HG02642 (cell line): ENCODE data around the gene SMCO3.
A peak's percentile ranks its signal among the peaks of the same experiment; 100 is the strongest.
"Not testable (repeated sequence)": the region's sequence is repeated elsewhere in the genome, so short reads cannot be mapped to it uniquely, and the experiment has no call there.

Source experiments
- ATAC-seq: cut with Tn5 transposase; IDR thresholded peaks from one replicate; pipeline ENCODE4 v1.9.1; 2021; ENCODE audit warnings: mild to moderate bottlenecking; ENCODE audit not compliant: unreplicated experiment, poor library complexity

The SMCO3 gene

GRCh38 chr12:14776236-14776961 lies 37.6 kb downstream of the SMCO3 start:
- ATAC-seq: no peak

- ATAC-seq: no peak
Observed at GRCh38 chr12:14775636-14775980, 38.4 kb downstream of the SMCO3 start.

- no peak for ATAC-seq
Observed at GRCh38 chr12:14774906-14775635, 38.9 kb downstream of the SMCO3 start.

- peak; percentile 61 for ATAC-seq
Observed at GRCh38 chr12:14774074-14774905, 39.7 kb downstream of the SMCO3 start.

GRCh38 chr12:14773685-14774073 lies 40.3 kb downstream of the SMCO3 start:
- peak; percentile 18 for ATAC-seq

GRCh38 chr12:14772946-14773345 lies 41.0 kb downstream of the SMCO3 start:
- ATAC-seq: no peak

- no peak for ATAC-seq
Observed at GRCh38 chr12:14771651-14772137, 42.3 kb downstream of the SMCO3 start.

GRCh38 chr12:14770496-14771461 lies 43.2 kb downstream of the SMCO3 start:
- peak; percentile 22 for ATAC-seq

- peak; percentile 47 for ATAC-seq
Observed at GRCh38 chr12:14769969-14770495, 44.0 kb downstream of the SMCO3 start.

GRCh38 chr12:14769466-14769968 lies 44.5 kb downstream of the SMCO3 start:
- peak; percentile 4 for ATAC-seq

- no peak for ATAC-seq
Observed at GRCh38 chr12:14768823-14769405, 45.1 kb downstream of the SMCO3 start.

GRCh38 chr12:14767617-14768016 lies 46.4 kb downstream of the SMCO3 start:
- ATAC-seq: no peak

- no peak for ATAC-seq
Observed at GRCh38 chr12:14766649-14767215, 47.2 kb downstream of the SMCO3 start.

GRCh38 chr12:14766020-14766419 lies 48.0 kb downstream of the SMCO3 start:
- ATAC-seq: not testable (repeated sequence)

- ATAC-seq: no peak
Observed at GRCh38 chr12:14765398-14765797, 48.6 kb downstream of the SMCO3 start.

- ATAC-seq: not testable (repeated sequence)
Observed at GRCh38 chr12:14759711-14760280, 54.2 kb downstream of the SMCO3 start.

- no peak for ATAC-seq
Observed at GRCh38 chr12:14756334-14757143, 57.4 kb downstream of the SMCO3 start.
